ENCODE results near the gene STUB1. TPM values are rescaled to one million over a fixed set of nuclear protein-coding genes. Genes with fewer than 3 reads are reported as not detected.

STUB1 gene
- total RNA-seq, 1 experiment from 2014 or later: 118 TPM

DNA sequence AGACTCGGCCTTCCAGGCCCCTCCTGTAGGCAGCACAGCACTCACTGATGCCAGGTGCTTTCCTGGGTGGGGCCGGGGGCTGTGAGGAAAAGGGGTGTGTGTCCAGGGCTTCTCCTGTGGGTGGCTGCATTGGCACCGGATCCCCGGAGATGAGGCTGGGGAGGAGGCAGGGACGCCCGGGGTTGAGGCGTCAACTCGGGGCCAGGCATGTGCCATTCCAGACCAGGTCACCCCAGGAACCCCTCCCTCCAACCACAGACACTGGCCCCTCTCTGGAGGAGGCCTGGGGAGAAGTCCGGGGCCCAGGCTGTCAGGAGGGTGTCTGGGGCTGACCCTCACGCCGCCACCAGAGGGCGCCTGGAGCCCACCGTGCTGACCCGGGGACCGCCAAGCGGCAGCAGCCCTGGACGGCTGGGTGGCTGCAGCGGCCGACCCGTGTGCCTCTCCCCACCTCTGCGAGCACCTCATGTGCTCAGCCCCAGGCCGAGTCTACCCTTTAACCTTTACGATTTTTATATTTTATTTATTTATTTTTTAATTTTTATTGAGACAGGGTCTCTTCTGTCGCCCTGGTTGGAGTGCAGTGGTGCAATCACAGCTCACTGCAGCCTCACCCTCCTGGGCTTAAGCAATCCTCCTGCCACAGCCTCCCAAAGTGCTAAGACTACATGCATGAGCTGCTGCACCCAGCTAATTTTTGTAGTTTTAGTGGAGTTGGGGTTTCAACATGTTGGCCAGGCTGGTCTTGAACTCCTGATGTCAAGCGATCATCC, 31.5 kb downstream of the STUB1 start:
- peak; percentile 77 for DNase-seq (ENCODE audit: low read depth)

DNA sequence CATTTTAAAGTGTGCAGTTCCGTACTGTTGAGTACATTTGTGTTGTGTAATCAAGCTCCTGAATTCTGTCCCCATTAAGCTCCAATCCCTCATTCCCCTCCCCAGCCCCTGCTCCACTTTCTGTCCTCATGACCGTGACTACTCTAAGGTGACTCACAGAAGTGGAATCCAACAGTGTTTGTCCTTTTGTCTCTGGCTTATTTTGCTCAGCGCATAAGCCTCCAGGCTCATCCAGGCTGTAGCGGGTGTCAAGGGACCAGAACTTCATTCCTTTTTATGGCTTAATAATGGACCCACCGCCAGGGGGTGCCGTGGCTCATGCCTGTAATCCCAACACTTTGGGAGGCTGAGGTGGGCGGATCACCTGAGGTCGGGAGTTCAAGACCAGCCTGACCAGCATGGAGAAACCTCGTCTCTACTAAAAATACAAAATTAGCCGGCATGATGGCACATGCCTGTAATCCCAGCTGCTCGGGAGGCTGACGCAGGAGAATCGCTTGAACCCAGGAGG, 32.6 kb downstream of the STUB1 start:
- DNase-seq (ENCODE audit: low read depth): peak; percentile 93

DNA sequence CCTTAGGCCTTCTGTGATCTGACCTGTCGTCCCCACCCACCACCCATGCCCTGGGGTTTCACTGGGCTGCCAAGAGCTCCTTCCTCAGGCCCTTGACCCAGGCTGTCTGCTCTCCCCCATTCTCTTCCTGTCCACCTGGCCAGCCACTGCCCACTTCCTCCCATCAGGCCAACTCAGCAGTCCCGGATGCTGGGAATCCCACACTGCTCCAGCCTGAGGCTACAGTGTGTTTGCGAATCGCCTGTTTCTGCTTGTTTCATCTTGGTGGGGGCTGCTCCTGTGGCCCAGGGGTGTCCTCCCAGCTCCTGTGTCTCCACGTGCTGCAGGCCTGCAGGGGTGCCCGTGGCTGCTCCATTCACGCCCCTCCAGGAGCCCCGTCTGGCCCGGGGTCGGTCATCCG, 33.9 kb downstream of the STUB1 start:
- DNase-seq (ENCODE audit: low read depth): peak; percentile 51

DNA sequence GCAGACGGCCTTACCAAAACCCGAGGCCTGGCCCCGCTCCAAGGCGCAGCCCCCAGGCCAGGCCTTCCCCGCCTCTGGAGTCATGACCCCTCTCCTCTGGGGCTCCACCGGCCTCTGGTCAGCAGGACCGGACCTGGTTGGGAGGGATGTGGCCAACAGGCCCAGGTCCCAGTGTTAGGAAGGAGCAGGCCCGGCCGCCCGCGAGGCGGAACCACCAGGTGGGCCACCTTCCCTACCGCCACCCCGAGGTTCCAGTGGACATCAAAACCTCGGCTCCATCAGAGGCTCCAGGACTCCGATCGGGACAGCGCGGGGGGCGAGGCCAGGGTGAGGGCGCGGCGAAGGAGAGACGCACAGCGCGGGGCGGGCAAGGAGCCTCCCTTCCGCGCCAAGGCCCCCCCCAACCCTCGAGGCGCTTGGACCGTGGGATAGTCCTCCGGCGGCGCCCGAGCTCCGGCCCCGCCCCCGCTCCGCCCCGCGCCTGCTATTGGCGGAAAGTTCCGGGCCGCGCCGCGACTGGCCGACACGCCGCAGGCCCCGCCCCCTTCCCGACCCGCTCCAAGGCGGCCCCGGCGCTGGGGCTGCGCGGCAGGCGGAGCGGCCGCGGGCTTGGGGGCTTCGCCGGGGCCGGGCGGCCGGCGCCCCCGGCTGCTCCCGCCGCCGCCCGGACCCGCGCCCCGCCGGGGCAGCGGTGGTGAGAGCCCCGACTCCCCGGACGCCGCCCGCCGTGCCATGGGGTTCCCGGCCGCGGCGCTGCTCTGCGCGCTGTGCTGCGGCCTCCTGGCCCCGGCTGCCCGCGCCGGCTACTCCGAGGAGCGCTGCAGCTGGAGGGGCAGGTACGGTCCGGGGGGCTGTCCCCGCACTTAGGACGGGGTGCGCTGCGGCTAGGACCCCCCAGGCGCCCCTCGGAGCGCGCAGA, 34.6 kb downstream of the STUB1 start, which contains the start of gene METRN:
Gene METRN (plus strand): TSS at position 561 of the 919 bp plus-strand sequence. CDS start 172 bp downstream, at position 733.
- DNase-seq (ENCODE audit: low read depth): peak; percentile 91

DNA sequence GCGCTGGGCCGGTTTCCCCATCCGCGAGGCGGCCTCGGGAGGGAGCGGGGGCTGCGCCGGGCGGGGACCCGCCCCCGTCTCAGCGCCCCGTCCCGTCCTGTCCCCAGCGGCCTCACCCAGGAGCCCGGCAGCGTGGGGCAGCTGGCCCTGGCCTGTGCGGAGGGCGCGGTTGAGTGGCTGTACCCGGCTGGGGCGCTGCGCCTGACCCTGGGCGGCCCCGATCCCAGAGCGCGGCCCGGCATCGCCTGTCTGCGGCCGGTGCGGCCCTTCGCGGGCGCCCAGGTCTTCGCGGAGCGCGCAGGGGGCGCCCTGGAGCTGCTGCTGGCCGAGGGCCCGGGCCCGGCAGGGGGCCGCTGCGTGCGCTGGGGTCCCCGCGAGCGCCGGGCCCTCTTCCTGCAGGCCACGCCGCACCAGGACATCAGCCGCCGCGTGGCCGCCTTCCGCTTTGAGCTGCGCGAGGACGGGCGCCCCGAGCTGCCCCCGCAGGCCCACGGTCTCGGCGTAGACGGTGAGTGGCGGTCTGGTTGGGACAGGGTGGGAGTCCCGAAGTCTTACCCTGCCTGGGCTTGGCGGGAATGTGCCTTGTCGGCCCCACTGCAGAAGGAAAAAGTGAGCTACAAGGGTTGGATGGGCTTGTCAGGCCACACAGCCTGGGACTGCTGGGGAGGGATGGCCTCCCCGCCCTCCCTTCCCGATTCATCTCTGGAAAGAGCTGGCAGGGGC, 35.4 kb downstream of the STUB1 start:
- DNase-seq (ENCODE audit: low read depth): peak; percentile 50

DNA sequence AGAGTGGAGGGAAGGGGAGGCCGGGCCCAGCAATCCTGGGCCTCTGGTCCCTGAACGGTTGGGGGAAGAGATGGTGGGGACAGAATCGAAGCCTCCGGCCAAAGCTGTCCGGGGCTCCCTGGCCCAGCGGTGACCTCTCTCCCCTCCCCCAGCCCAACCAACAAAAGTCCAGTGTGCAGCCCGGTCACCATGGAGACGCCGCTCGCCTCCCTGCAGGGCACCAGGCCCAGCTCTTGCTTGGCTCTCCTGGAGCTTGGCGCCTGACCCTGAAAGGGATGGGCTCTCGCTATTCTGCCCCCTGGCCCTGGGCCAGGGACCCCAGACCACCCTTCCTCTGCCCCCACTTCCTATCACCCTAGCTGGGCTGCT, 36.0 kb downstream of the STUB1 start:
- DNase-seq (ENCODE audit: low read depth): peak; percentile 37

DNA sequence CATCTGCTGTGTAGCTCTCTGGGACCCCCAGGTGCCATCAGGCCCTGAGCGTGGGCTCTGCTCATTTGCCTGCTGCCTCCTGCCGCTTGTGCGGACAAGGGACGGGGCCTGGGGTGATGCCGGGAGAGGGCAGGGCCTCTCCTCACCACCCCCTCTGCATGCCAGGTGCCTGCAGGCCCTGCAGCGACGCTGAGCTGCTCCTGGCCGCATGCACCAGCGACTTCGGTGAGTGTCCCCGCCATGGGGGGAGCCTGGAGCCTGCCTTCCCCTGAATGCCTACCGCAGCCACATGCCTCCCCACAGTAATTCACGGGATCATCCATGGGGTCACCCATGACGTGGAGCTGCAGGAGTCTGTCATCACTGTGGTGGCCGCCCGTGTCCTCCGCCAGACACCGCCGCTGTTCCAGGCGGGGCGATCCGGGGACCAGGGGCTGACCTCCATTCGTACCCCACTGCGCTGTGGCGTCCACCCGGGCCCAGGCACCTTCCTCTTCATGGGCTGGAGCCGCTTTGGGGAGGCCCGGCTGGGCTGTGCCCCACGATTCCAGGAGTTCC, 36.6 kb downstream of the STUB1 start:
- no peak for DNase-seq (ENCODE audit: low read depth)

DNA sequence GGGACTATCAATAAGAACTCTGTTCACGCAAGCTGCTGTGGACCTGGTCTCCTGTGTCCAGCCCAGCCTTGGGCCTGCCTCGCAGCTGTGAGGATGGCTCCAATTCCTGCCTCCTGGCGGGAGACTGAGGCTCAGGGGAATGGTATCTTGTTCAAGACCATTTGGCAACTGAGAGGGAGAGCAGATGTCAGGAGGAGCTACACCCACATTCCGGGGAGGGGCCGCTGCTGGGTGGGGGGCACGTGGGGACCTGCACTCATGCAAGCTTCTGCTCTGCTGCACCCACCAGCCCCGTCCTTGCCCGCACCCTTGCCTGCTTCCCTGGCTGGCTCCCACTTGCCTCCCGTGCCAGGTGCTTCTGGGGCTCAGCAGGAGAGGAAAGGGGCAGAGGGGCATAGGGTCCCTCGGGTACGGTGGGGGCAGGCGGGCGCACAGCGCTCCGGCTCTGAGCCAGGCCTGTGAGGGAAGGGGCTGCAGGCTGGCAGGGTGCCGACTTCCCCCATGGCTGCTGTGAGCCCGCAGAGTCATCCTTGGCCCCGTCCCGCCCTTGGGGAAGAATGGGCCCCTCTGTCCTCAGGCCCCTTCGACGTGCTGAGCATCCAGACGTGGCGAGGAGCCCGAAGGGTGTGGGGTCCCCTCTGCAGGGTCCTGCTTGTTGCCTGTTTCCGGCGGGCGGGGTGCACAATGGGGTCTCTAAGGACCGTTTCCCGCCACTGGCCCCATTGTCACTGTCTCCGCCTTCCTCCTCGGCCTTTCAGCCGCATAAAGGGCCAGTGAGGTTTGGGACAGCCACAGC, 37.4 kb downstream of the STUB1 start:
- DNase-seq (ENCODE audit: low read depth): no peak

DNA sequence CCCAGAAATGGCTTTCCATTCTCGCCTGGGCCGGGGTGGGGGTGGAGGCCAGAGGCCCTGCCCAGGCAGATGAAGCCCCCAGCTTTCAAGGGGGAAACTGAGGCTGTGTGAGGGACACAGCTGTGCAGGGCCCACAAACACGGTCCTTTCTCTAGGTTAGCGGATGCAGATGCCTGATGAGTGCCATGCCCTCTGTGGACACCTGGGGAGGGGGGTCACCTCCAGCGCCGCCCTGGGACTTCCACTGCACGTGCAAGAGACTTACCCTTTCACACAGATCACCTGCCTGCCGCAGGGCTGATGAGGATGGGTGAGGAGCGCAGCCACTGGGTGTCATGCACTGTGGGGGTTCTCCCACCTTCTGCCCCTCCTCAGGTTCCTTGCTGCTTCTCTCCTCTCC, 38.2 kb downstream of the STUB1 start:
- DNase-seq (ENCODE audit: low read depth): no peak

DNA sequence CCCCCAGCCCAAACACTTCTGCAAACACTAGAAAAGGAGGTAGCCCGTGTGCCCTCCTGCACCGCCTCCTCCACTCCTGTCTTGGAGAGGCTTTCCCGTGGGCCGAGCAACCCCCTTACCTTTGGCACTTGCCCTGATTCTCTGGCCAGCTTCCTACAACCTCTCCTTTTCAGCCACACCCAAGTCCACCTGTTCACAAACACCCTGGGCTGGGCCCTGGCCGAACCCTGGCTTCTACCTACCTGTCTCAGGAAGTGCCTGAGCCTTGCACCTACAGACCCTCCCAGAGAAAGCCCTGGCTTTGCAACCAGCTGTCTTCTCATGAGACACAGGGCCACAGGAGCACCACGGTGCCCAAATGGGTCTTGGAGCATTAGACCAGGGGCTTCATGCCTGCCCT, 38.7 kb downstream of the STUB1 start:
- DNase-seq (ENCODE audit: low read depth): no peak

DNA sequence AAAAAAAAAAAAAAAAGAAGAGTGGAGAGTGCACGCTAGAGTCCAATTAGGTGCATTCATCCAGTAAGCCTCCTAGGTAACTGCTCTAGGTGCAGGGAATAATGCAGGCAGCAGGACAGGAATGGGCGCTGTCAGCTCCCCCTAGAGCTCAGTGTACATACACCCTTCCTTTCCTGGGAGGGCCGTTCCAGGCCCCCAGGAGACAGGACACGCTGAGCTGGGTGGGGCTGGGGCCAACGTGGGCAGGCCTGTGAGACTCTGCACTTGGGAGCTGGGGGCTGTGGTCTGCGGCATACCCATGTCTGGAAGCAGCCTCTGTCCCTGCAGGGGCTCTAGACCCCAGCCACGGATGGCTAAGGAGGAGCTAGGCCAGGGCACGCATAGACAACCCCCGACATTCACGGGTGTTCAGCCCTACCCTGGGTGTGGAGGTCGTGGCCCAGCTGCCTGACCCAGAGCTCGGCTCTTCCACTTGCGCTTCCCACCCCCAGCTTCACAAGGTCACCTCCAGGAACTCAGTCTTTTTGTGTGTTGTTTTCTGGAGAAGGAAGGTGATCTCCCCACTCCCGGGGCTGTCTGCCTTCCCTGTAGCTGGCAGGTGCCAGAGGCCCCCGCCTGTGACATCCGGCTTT, 39.7 kb downstream of the STUB1 start:
- DNase-seq (ENCODE audit: low read depth): no peak

DNA sequence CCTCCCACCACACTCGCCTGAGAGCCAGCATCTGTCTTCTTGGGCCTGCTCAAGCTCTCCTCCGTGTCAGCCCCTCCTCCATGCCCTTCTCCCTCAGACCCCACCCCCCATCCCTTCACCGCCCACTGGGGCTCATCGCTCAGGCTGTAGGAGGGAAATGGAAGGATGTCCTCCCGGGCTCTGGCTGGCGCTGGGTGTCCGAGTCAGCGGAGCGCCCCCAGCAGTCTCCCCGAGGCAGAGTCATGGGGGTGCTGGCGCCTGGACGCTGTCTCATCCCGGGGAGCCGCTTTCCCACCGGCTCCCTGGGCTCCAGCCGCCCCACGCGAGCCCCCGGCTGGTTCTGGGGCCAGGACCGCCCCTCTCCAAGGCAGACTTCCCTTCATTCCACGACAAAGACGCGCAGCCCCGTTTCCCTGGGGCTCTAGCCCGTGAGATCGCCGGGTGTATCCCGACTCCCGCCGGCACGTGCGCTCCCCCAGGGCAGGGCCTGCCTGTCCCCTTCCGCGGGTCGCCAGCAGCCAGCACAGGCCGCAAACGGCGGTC, 40.3 kb downstream of the STUB1 start:
- peak; percentile 80 for DNase-seq (ENCODE audit: low read depth)

DNA sequence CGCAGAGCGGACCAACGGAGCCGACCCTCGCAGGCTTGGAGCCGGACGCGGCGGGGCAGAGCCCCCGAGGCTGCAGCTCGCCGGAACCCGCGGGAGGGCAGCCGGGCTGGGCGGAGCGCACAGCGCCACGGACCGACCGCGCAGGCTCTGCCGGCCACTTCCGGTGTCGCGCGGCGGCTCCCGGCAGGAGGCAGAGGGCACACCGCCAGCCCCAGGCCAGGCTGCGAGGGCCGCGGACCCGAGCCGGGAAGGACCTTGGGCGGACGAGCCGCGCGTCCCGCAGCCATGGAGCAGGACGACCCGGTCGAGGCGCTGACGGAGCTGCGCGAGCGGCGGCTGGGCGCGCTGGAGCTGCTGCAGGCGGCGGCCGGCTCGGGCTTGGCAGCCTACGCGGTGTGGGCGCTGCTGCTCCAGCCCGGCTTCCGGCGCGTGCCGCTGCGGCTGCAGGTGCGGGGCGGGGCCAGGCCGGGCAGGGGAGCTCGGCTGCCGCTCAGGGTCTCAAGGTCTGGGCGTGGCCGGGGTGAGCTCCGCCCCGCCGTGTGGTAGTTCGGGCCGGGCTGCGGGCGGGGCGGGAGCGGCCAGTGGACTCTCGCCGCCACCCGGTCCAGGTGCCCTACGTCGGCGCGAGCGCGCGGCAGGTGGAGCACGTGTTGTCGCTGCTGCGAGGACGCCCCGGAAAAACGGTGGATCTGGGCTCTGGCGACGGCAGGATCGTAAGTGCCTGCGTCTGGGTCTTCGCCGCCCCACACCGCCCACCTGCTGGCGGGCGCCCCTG, 41.0 kb downstream of the STUB1 start, which contains the start of gene ANTKMT:
Gene ANTKMT (plus strand): TSS at position 157 of the 775 bp plus-strand sequence. CDS start 129 bp downstream, at position 286.
- peak; percentile 87 for DNase-seq (ENCODE audit: low read depth)

DNA sequence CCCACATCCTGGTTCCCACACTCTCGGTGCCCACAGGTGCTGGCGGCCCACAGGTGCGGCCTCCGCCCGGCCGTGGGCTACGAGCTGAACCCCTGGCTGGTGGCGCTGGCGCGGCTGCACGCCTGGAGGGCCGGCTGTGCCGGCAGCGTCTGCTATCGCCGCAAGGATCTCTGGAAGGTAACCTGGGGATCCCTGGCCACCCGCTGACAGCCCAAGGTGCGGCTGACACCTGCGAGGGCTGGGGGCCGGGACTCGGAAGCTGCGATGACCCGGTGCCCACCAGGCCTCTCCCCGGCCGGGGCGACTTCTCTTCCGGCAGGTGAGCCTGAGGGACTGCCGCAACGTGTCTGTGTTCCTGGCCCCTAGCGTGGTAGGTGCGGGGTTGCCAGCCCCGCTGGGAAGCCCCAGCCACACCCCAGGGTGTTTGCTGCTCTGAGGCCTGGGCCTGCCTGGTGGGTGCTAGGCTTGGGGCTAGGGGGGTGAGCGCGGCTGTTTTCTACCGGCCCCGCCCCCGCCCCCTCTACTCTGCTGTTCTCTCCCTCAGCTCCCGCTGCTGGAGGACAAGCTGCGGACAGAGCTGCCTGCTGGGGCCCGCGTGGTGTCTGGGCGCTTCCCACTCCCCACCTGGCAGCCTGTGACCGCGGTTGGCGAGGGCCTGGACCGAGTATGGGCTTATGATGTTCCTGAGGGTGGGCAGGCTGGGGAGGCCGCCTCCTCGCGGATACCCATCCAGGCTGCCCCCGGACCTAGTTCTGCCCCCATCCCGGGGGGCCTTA, 41.7 kb downstream of the STUB1 start:
- no peak for DNase-seq (ENCODE audit: low read depth)

DNA sequence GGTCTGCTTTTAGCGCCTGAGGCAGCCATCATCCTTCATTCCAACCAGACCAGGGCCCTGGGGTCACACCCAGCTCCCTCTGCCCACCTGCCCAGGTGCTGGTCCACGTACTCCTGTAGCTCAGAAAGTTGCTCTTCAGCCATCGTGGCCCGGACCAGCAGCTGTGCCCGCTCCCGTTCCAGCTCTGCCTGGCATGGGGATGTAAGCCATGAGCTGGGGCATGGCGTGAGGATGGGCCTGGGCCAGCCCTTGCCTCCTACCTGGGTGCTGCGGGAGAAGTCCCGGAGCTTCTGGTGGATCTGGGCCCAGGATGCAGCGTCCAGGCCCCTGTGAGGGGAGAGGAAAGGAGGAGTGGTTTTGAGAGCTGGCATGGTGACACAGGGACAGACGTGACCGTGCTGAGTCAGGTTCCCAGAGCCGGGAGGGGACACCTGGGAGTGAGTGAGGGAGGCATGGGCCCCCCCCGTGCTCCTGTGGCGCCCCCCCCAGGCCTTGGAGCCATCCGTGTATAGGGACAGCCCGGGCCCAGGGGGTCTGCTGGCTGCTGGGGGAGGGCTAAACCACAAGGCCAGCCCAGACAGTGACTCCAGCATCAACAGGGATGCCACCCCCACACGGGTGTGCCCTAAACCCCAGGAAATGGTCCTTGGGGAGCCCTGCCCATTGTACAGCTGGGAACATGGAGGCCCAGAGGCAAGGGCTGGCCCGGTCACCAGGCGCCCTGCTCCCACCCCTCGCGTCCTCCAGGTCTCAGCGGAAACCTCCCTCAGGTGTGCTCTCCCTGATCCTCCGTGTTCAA, 42.8 kb downstream of the STUB1 start:
- DNase-seq (ENCODE audit: low read depth): no peak

DNA sequence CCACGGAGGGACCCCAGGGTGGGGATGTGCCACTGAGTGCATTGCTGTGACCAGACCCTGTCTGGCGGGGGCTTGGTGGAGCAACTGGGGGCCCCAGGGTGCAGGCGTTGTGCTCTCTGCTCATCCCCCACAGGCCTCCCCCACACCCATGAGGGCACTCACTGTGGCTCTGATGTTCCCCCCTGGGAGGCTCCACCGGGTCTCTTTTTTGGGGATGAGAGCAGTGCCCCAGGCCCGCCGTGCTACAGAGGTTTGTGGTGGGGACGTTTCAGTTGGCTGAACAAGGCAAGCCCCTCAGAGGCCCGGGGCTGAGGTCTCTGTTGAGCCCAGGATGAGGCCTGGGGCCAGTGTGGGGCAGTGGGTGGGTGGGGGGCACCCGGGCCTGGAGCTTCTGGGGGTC, 43.5 kb downstream of the STUB1 start:
- no peak for DNase-seq (ENCODE audit: low read depth)
